HG03175 (cell line): ENCODE results near the gene WNT11.

Source experiments
- ATAC-seq: cut with Tn5 transposase; IDR thresholded peaks from one replicate; pipeline ENCODE4 v1.9.1; 2021; ENCODE audit warnings: mild to moderate bottlenecking, moderate library complexity; ENCODE audit not compliant: unreplicated experiment

The WNT11 gene

GRCh38 chr11:76157891-76158290, 48.4 kb downstream of the WNT11 start:
- no peak for ATAC-seq

GRCh38 chr11:76156971-76157427, 49.3 kb downstream of the WNT11 start:
- no peak for ATAC-seq

- no peak for ATAC-seq
These were observed 50.6 kb downstream of the WNT11 start for GRCh38 chr11:76155500-76156227.

- no peak for ATAC-seq
These were observed 52.8 kb downstream of the WNT11 start for GRCh38 chr11:76153571-76153923.

- peak; percentile 75 for ATAC-seq
These were observed 53.3 kb downstream of the WNT11 start for GRCh38 chr11:76152741-76153570.

GRCh38 chr11:76152086-76152681, 54.1 kb downstream of the WNT11 start:
- ATAC-seq = peak; percentile 61

- ATAC-seq = no peak
These were observed 54.7 kb downstream of the WNT11 start for GRCh38 chr11:76151556-76152085.

- ATAC-seq = no peak
These were observed 56.2 kb downstream of the WNT11 start for GRCh38 chr11:76150141-76150540.

- ATAC-seq = no peak
These were observed 56.6 kb downstream of the WNT11 start for GRCh38 chr11:76149713-76150112.

GRCh38 chr11:76148941-76149613, 57.2 kb downstream of the WNT11 start:
- ATAC-seq = no peak

- no peak for ATAC-seq
These were observed 58.1 kb downstream of the WNT11 start for GRCh38 chr11:76148231-76148630.

GRCh38 chr11:76147106-76147740, 59.1 kb downstream of the WNT11 start:
- ATAC-seq = no peak

GRCh38 chr11:76143274-76143673, 63.0 kb downstream of the WNT11 start:
- ATAC-seq = no peak

GRCh38 chr11:76141901-76142588, 64.3 kb downstream of the WNT11 start:
- ATAC-seq = no peak

- ATAC-seq = no peak
These were observed 65.3 kb downstream of the WNT11 start for GRCh38 chr11:76140912-76141574.

- no peak for ATAC-seq
These were observed 67.0 kb downstream of the WNT11 start for GRCh38 chr11:76139314-76139713.
